ENCODE data around the gene RORC. TPM values are rescaled to one million over a fixed set of nuclear protein-coding genes. Genes with fewer than 3 reads are reported as not detected.

The RORC gene
- total RNA-seq, 1 experiment from 2014 or later, result 1.3 TPM

GRCh38 chr1:151814971-151815545 lies 16.5 kb downstream of the RORC start:
- no peak overlapping the region for H3K9ac ChIP-seq (ENCODE audit: low read length)
- no peaks in the 10 kb centered on the region for H4K20me1 ChIP-seq (ENCODE audit: insufficient read depth)
- no peaks in the 10 kb centered on the region for H3K79me2 ChIP-seq (ENCODE audit: insufficient read depth, low read length)
- H2AFZ ChIP-seq (ENCODE audit: low read depth, low read length, poor library complexity, severe bottlenecking), result no peak overlapping the region
- TF ChIP-seq POLR2A (IDR thresholded peaks at IDR 0.05; ENCODE audit: borderline replicate concordance, extremely low read depth, insufficient read depth, insufficient read length) (no peak), EZH2phosphoT487 (IDR thresholded peaks at IDR 0.05; ENCODE audit: borderline replicate concordance) (no peak), RAD21 (IDR thresholded peaks at IDR 0.05; ENCODE audit: low read depth) (no peak), TCF7L2 (IDR thresholded peaks at IDR 0.05; ENCODE audit: borderline replicate concordance, extremely low read depth, insufficient read depth, insufficient read length) (no peak), CEBPB (IDR thresholded peaks at IDR 0.05; ENCODE audit: low read depth) (no peak), EGR1 (IDR thresholded peaks at IDR 0.05; ENCODE audit: low read depth) (no peak), ATF3 (IDR thresholded peaks at IDR 0.05) (no peak), YY1 (IDR thresholded peaks at IDR 0.05; ENCODE audit: extremely low read depth, insufficient replicate concordance, low read depth, low read length) (no peak), ZNF274 (IDR thresholded peaks at IDR 0.05; ENCODE audit: low read depth, low read length) (no peak), ZFX (IDR thresholded peaks at IDR 0.05) (no peak), JUND (IDR thresholded peaks at IDR 0.05) (no peak), REST (IDR thresholded peaks at IDR 0.05; ENCODE audit: low read depth) (no peak)
- TF ChIP-seq, protein P1, sequence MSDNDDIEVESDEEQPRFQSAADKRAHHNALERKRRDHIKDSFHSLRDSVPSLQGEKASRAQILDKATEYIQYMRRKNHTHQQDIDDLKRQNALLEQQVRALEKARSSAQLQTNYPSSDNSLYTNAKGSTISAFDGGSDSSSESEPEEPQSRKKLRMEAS (IDR thresholded peaks at IDR 0.05), result no peak
- H3K4me1 ChIP-seq (ENCODE audit: control insufficient read depth in 1 of 2, insufficient read depth in 2 of 2, low read length in 2 of 2), result no peaks in the 10 kb centered on the region; a peak in 1 of 4 replicates
- no peak for DNase-seq (ENCODE audit: low read depth, low spot score)
- no peaks in the 10 kb centered on the region for H3K9me2 ChIP-seq (ENCODE audit: insufficient read depth)
- intact Hi-C loops (cut with micrococcal nuclease), result no loop called here
- H3K27me3 ChIP-seq (ENCODE audit: insufficient read depth, low read length), result no peaks in the 10 kb centered on the region
- no peak overlapping the region for H3K4me3 ChIP-seq (replicated peaks in 1 of 2; ENCODE audit: low read depth in 1 of 2, low read length in 2 of 2)
- no peaks in the 10 kb centered on the region for H3K36me3 ChIP-seq (ENCODE audit: control insufficient read depth in 1 of 2, insufficient read depth in 2 of 2, low read length in 2 of 2)
- POLR2A ChIA-PET, result no interaction called here
- CTCF ChIA-PET, result no interaction called here
- no TSS peak for BruUV-seq (replicated peaks)
- H3K4me2 ChIP-seq (ENCODE audit: low read length), result no peak overlapping the region
- no peak overlapping the region for H3K27ac ChIP-seq (ENCODE audit: low read depth, low read length)
- RAD21 ChIA-PET (ENCODE audit: low non-redundant PET in 1 of 2, low total read pairs in 2 of 2, uncharacterized antibody in 2 of 2, unreplicated experiment in 2 of 2), result no interaction called here
- no peaks in the 10 kb centered on the region for H3K9me3 ChIP-seq (ENCODE audit: control insufficient read depth in 1 of 2, insufficient read depth in 1 of 2, low read depth in 1 of 2, low read length in 2 of 2)
- ATAC-seq, result no peak
